MCF 10A (cell line): ENCODE data around the gene CIBAR2. TPM values are rescaled to one million over a fixed set of nuclear protein-coding genes. Genes with fewer than 3 reads are reported as not detected.

Experiments
- BruUV-seq: library from RNA; stranded (reverse); fragments of 400-500 nt; replicated peaks from 2 replicates; lab custom pipeline; 2021; lab: Mats Ljungman, UMichigan
- CTCF ChIA-PET: fragments of 300-600 bp; sonication (Branson Sonifier 250); formaldehyde crosslinking; extraction: SDS; loops from one replicate; lab custom pipeline; 2021; ENCODE audit warnings: antibody characterized with exemption, inconsistent platforms; lab: Yijun Ruan, JAX
- POLR2A ChIA-PET: fragments of 300-600, 350-650 bp; sonication (Branson Sonifier 250); formaldehyde crosslinking; extraction: SDS; loops from one replicate; lab custom pipeline; 2020; ENCODE audit warnings: antibody characterized with exemption, inconsistent platforms; lab: Yijun Ruan, JAX
- DNase-seq: peaks from one replicate; pipeline ENCODE4 v3.0.0-alpha.2; 2018; ENCODE audit not compliant: unreplicated experiment
- H3K27ac Mint-ChIP-seq: one replicate; pipeline ENCODE4 v1.8.0; 2022; ENCODE audit warnings: mild to moderate bottlenecking, low read depth, mixed read lengths; ENCODE audit not compliant: unreplicated experiment
- H3K27me3 Mint-ChIP-seq: one replicate; pipeline ENCODE4 v1.8.0; 2022; ENCODE audit warnings: mixed read lengths; ENCODE audit not compliant: insufficient read depth, unreplicated experiment
- H3K36me3 Mint-ChIP-seq: one replicate; pipeline ENCODE4 v1.8.0; 2022; ENCODE audit warnings: mild to moderate bottlenecking, moderate library complexity, mixed read lengths; ENCODE audit not compliant: insufficient read depth, unreplicated experiment
- H3K4me1 Mint-ChIP-seq: one replicate; pipeline ENCODE4 v1.8.0; 2022; ENCODE audit warnings: mixed read lengths; ENCODE audit not compliant: insufficient read depth, unreplicated experiment
- H3K4me3 Mint-ChIP-seq: one replicate; pipeline ENCODE4 v1.8.0; 2022; ENCODE audit warnings: mild to moderate bottlenecking, moderate library complexity, mixed read lengths; ENCODE audit not compliant: unreplicated experiment
- H3K9me3 Mint-ChIP-seq: one replicate; pipeline ENCODE4 v1.8.0; 2022; ENCODE audit warnings: mixed read lengths; ENCODE audit not compliant: unreplicated experiment
- intact Hi-C: fragments of 100-400 bp; cut with micrococcal nuclease; formaldehyde crosslinking; loops from 2 replicates; pipeline ENCODE4 v1.14.1; 2022
- total RNA-seq: library from RNA; stranded (reverse); gene quantifications from 2 replicates; pipeline ENCODE4 v1.2.3, GENCODE V29; 2022
- TF ChIP-seq, protein P1 (sequence below): fragments of 200-600 bp; IDR thresholded peaks from one replicate; pipeline ENCODE4 v1.8.0; 2022; ENCODE audit warnings: antibody characterized with exemption, mild to moderate bottlenecking; ENCODE audit not compliant: unreplicated experiment

Gene CIBAR2
- total RNA-seq, 1 experiment from 2014 or later, result not detected

DNA sequence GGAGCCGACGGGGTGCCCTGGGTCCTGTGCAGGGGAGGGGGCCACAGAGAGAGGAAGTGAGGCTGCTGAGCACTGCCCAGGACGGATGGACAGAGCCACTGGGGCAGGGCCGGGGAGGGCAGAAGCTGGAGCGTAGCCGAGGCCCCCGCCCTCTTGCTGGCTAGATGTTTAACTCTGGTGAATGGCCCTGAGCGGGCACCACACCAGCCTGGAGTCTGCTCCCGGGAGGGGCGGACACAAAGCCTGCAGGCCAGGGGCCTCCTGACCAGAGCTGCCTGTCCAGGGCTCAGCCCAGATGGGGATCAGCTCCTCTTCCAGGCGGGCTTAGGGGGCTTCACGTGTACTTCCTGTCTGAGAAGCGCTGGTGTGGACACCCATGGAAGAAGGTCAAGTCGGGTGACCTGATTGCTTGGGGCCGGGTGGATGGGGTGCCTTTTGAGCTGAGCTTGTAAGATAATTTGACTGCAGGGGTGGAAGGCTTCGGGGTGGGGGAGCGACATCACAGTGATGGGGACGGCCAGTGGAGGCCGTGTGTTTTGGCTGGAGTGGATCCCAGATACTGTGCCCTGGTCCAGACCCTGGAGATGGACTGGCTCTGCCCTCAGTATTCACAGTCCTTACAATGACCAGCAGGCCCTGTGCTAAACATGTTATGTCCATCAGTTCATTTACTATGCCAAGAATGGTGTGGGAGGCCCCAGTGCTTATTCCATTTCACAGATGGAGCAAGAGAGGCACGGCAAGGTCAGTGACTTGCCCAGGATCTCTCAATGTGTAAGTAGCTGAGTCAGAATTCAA is 33.7 kb upstream of the CIBAR2 start:
- Mint-ChIP-seq H3K27me3 (no peaks in the 10 kb centered on the region), H3K36me3 (no peaks in the 10 kb centered on the region), H3K4me3 (no peak overlapping the region), H3K9me3 (no peaks in the 10 kb centered on the region), H3K4me1 (peaks cover 20% of the 10 kb centered on the region), H3K27ac (no peak overlapping the region)
- no TSS peak for BruUV-seq
- CTCF ChIA-PET, result interaction anchor here (0.6 kb wide), 1 partner anchor 668 kb away, joined by 4 read pairs; no protein-coding TSS in a partner anchor
- TF ChIP-seq, protein P1, sequence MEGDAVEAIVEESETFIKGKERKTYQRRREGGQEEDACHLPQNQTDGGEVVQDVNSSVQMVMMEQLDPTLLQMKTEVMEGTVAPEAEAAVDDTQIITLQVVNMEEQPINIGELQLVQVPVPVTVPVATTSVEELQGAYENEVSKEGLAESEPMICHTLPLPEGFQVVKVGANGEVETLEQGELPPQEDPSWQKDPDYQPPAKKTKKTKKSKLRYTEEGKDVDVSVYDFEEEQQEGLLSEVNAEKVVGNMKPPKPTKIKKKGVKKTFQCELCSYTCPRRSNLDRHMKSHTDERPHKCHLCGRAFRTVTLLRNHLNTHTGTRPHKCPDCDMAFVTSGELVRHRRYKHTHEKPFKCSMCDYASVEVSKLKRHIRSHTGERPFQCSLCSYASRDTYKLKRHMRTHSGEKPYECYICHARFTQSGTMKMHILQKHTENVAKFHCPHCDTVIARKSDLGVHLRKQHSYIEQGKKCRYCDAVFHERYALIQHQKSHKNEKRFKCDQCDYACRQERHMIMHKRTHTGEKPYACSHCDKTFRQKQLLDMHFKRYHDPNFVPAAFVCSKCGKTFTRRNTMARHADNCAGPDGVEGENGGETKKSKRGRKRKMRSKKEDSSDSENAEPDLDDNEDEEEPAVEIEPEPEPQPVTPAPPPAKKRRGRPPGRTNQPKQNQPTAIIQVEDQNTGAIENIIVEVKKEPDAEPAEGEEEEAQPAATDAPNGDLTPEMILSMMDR, result no peak
- POLR2A ChIA-PET, result no interaction called here
- intact Hi-C loops, result no loop called here
- no peak for DNase-seq

- DNase-seq, result no peak
- Mint-ChIP-seq H3K9me3 (no peaks in the 10 kb centered on the region), H3K4me3 (no peak overlapping the region), H3K4me1 (peaks cover 13% of the 10 kb centered on the region), H3K27me3 (peaks cover under 1% of the 10 kb centered on the region), H3K27ac (no peak overlapping the region), H3K36me3 (no peaks in the 10 kb centered on the region)
- ChIA-PET POLR2A (no interaction called here), CTCF (interaction anchor here (0.6 to 0.7 kb wide), 2 partner anchors 558 to 669 kb away, joined by 3 to 4 read pairs; no protein-coding TSS in a partner anchor)
- TF ChIP-seq, protein P1, result no peak
- intact Hi-C loops, result no loop called here
- BruUV-seq, result no TSS peak
Measured at GRCh38 chr16:85145188-85145587, 32.9 kb upstream of the CIBAR2 start.

DNA sequence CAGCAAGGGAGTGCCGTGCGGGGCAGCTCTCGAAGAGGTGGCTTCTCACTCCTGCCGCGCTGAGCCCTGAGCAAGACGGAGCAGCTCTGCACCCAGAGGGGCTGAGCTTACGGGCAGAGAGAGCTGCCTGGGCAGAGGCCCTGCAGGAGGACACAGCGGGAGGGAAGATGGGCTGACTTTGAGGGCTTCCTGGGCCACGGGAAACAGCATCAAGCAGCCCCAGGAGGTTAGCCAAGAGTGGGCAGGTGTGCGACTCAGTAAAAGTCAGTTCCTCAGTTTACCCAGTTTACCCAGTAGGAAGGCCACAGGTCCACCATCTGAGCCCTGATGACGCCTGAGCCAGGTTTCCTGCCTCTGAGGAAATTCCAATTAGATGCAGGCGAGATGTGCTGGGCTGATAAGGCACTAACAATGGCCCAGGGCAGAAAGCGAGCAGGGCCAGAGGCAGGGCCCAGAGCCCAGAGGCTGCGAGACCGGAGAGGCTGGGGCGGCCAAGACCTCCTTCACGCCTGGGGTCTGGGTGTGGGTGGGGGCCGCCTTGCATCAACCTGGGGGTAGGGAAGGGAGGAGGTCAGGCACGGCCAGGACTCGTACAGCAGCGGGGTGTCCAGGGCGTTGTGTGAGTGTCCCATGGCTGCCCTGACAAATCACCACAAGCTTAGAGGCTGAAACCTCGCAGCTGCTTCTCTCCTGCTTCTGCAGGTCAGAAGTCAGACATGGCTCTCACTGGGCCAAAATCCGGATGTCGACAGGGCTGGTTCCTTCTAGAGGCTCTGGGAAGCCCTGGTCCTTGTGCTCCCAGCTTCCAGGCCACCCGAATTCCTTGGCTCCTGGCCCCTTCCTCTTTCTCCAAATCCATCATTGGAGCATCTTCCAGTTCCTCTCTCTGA is 32.0 kb upstream of the CIBAR2 start:
- CTCF ChIA-PET, result interaction anchor here (0.6 to 0.7 kb wide), 3 partner anchors 109 to 557 kb away, joined by 3 to 4 read pairs (median 3); no protein-coding TSS in a partner anchor
- Mint-ChIP-seq H3K4me3 (no peak overlapping the region), H3K27ac (no peak overlapping the region), H3K36me3 (no peaks in the 10 kb centered on the region), H3K4me1 (peaks cover 13% of the 10 kb centered on the region), H3K27me3 (peaks cover 10% of the 10 kb centered on the region), H3K9me3 (no peaks in the 10 kb centered on the region)
- BruUV-seq, result no TSS peak
- DNase-seq, result no peak
- intact Hi-C loops, result no loop called here
- TF ChIP-seq, protein P1, result no peak
- POLR2A ChIA-PET, result interaction anchor here (0.6 kb wide), 1 partner anchor 83 kb away, joined by 4 read pairs; no protein-coding TSS in a partner anchor
